HepG2 (cell line): ENCODE data around the gene FALEC. TPM values are rescaled to one million over a fixed set of nuclear protein-coding genes. Genes with fewer than 3 reads are reported as not detected.

Experiments used
- ATAC-seq: fragments of 200-7000 bp; cut with Tn5 transposase; 3 replicates; pipeline ENCODE4 v1.9.1; 2020; ENCODE audit warnings: mild to moderate bottlenecking, moderate library complexity
- BruUV-seq: library from RNA; stranded (reverse); fragments of 400-500 nt; replicated peaks from 2 replicates; lab custom pipeline; 2021; lab: Mats Ljungman, UMichigan
- CTCF ChIA-PET: fragments of 300-600 bp; formaldehyde crosslinking; extraction: SDS; loops from one replicate; lab custom pipeline; 2021; ENCODE audit warnings: low total read pairs, inconsistent platforms, low intra/inter-chr PET ratio; lab: Yijun Ruan, JAX
- POLR2A ChIA-PET: fragments of 350-600 bp; sonication (Branson Sonifier 250); formaldehyde crosslinking; loops from one replicate; lab custom pipeline; 2020; ENCODE audit warnings: antibody characterized with exemption, inconsistent platforms; lab: Yijun Ruan, JAX
- DNase-seq: peaks from one replicate; pipeline ENCODE4 v3.0.0-alpha.2; 2015; ENCODE audit warnings: low spot score
- FAIRE-seq: peaks from 3 replicates; lab custom pipeline; 2011; peaks lifted over from hg19 to GRCh38; lab: Jason Lieb, UNC
- H2AFZ ChIP-seq: one replicate; pipeline ENCODE4 v1.6.1; 2011; ENCODE audit warnings: low read length, inconsistent platforms
- H3K27ac ChIP-seq: fragments of 300-600 bp; 3 replicates; pipeline ENCODE4 v1.8.0; 2011; ENCODE audit warnings: mixed run types, mild to moderate bottlenecking, mixed read lengths, low read length, inconsistent platforms; ENCODE audit not compliant: insufficient read depth; ENCODE audit errors: extremely low read length
- H3K27me3 ChIP-seq, 2 experiments: fragments of 200-600 bp in 1 of 2; 2 replicates in 1 of 2; 3 replicates in 1 of 2; pipeline versions ENCODE4 v1.6.0 to v1.8.0; 2011; ENCODE audit warnings: low read length in 2 of 2, mild to moderate bottlenecking in 2 of 2, moderate library complexity in 2 of 2, inconsistent platforms in 1 of 2; ENCODE audit not compliant: insufficient read depth in 2 of 2, control insufficient read depth in 1 of 2
- H3K36me3 ChIP-seq, 2 experiments: fragments of 200-600 bp in 1 of 2; replicated peaks in 1 of 2; 2 replicates in 1 of 2; 3 replicates in 1 of 2; pipeline versions ENCODE4 v1.5.1 to v1.8.0; 2011; ENCODE audit warnings: low read length in 2 of 2, inconsistent platforms in 1 of 2; ENCODE audit not compliant: insufficient read depth in 2 of 2, control insufficient read depth in 1 of 2
- H3K4me1 ChIP-seq: 2 replicates; pipeline ENCODE4 v1.5.1; 2012; ENCODE audit warnings: low read length, inconsistent platforms; ENCODE audit not compliant: insufficient read depth
- H3K4me2 ChIP-seq: 2 replicates; pipeline ENCODE4 v1.6.0; 2011; ENCODE audit warnings: low read depth, low read length, inconsistent platforms
- H3K4me3 ChIP-seq, 3 experiments: fragments of 200-600 bp in 1 of 3; sonication (generic), shearing (Covaris generic) in 1 of 3; replicated peaks in 1 of 3; 2 replicates each; pipeline ENCODE4 v1.5.1; 2011 to 2016; ENCODE audit warnings: low read length in 3 of 3, inconsistent platforms in 2 of 3, low read depth in 2 of 3, mild to moderate bottlenecking in 2 of 3, control low read depth in 1 of 3, mixed read lengths in 1 of 3; ENCODE audit not compliant: insufficient read depth in 1 of 3
- H3K79me2 ChIP-seq: one replicate; pipeline ENCODE4 v1.6.1; 2011; ENCODE audit warnings: low read length, inconsistent platforms; ENCODE audit not compliant: insufficient read depth
- H3K9ac ChIP-seq: 2 replicates; pipeline ENCODE4 v1.6.0; 2011; ENCODE audit warnings: mild to moderate bottlenecking, low read depth, low read length, inconsistent platforms; ENCODE audit not compliant: insufficient read depth
- H3K9me3 ChIP-seq: 2 replicates; pipeline ENCODE4 v1.5.1; 2012; ENCODE audit warnings: mild to moderate bottlenecking, low read length
- H4K20me1 ChIP-seq: 2 replicates; pipeline ENCODE4 v1.6.0; 2011; ENCODE audit warnings: inconsistent platforms, mild to moderate bottlenecking, low read length, moderate library complexity; ENCODE audit not compliant: insufficient read depth
- AHR ChIP-seq: IDR thresholded peaks from 2 replicates; pipeline ENCODE4 v1.6.1; 2018; ENCODE audit warnings: missing genetic modification reagents, missing compliant biosample characterization
- CSRNP2 ChIP-seq: sonication (generic); formaldehyde crosslinking; conservative IDR thresholded peaks from 2 replicates; pipeline ENCODE4 v1.8.0; 2022; ENCODE audit warnings: low read depth, missing genetic modification reagents
- DBP ChIP-seq: sonication (generic); formaldehyde crosslinking; IDR thresholded peaks from 2 replicates; pipeline ENCODE4 v1.4.0; 2020; ENCODE audit warnings: missing genetic modification reagents; ENCODE audit errors: not compliant biosample characterization
- DMAP1 ChIP-seq: IDR thresholded peaks from 2 replicates; pipeline ENCODE4 v1.6.1; 2016
- FOXO1 ChIP-seq: sonication (generic); formaldehyde crosslinking; IDR thresholded peaks from 2 replicates; pipeline ENCODE4 v1.4.0; 2020; ENCODE audit warnings: missing genetic modification reagents
- MED13 ChIP-seq: sonication (generic); formaldehyde crosslinking; IDR thresholded peaks from 2 replicates; pipeline ENCODE4 v1.5.0; 2020; ENCODE audit warnings: missing genetic modification reagents
- NCOA2 ChIP-seq: sonication (generic); formaldehyde crosslinking; IDR thresholded peaks from 2 replicates; pipeline ENCODE4 v1.8.0; 2022; ENCODE audit warnings: inconsistent platforms
- SAP130 ChIP-seq: IDR thresholded peaks from 2 replicates; pipeline ENCODE4 v1.6.1; 2016; ENCODE audit warnings: low read depth
- SP4 ChIP-seq: sonication (generic); formaldehyde crosslinking; IDR thresholded peaks from 2 replicates; pipeline ENCODE4 v1.8.1; 2023; ENCODE audit warnings: mild to moderate bottlenecking, missing genetic modification reagents
- SPEN ChIP-seq: sonication (generic); formaldehyde crosslinking; IDR thresholded peaks from 2 replicates; pipeline ENCODE4 v1.5.1; 2020; ENCODE audit warnings: low read depth, mild to moderate bottlenecking, missing genetic modification reagents
- TBX2 ChIP-seq: sonication (generic); formaldehyde crosslinking; IDR thresholded peaks from 2 replicates; pipeline ENCODE4 v1.5.0; 2020; ENCODE audit warnings: missing genetic modification reagents, mild to moderate bottlenecking, borderline replicate concordance
- TFE3 ChIP-seq: IDR thresholded peaks from 2 replicates; pipeline ENCODE4 v1.6.1; 2016
- ZNF234 ChIP-seq: sonication (generic); formaldehyde crosslinking; conservative IDR thresholded peaks from 2 replicates; pipeline ENCODE4 v1.5.1; 2020; ENCODE audit warnings: mild to moderate bottlenecking, missing genetic modification reagents
- ZNF350 ChIP-seq: sonication (generic); formaldehyde crosslinking; IDR thresholded peaks from 2 replicates; pipeline ENCODE4 v1.4.0; 2020; ENCODE audit warnings: mild to moderate bottlenecking, low read depth, missing genetic modification reagents, borderline replicate concordance
- ZNF570 ChIP-seq: sonication (generic); formaldehyde crosslinking; IDR thresholded peaks from 2 replicates; pipeline ENCODE4 v1.4.0; 2020; ENCODE audit warnings: mild to moderate bottlenecking, missing genetic modification reagents, borderline replicate concordance
- ZNF691 ChIP-seq: sonication (generic); formaldehyde crosslinking; IDR thresholded peaks from 2 replicates; pipeline ENCODE4 v1.4.0; 2020; ENCODE audit warnings: missing genetic modification reagents, low read depth, mild to moderate bottlenecking, borderline replicate concordance
- ZNF784 ChIP-seq: sonication (generic); formaldehyde crosslinking; IDR thresholded peaks from 2 replicates; pipeline ENCODE4 v1.5.1; 2020; ENCODE audit warnings: missing genetic modification reagents, mild to moderate bottlenecking, borderline replicate concordance
- WGBS: methylation state at CpG from one replicate; pipeline ENCODE4 v1.1.6; 2017; ENCODE audit warnings: low lambda C conversion rate; 5-methylcytosine and 5-hydroxymethylcytosine counted together
- in situ Hi-C: cut with HindIII; loops from 2 replicates; pipeline ENCODE4 v1.10.0; 2017; ENCODE audit warnings: low pct_unique_long_range_greater_than_20kb; ENCODE audit not compliant: extremely low pct_ligation_motif_present
- intact Hi-C: fragments of 100-400 bp; cut with micrococcal nuclease; formaldehyde crosslinking; loops from one replicate; pipeline ENCODE4 v1.10.0; 2022; ENCODE audit not compliant: unreplicated experiment
- polyA plus RNA-seq, 8 experiments: library from polyadenylated mRNA; depleted of rRNA in 3 of 8; stranded (reverse) in 7 of 8; unstranded in 1 of 8; fragments of >200 nt; fragmentation: Illumina TruSeq in 4 of 8; extraction: Trizol in 4 of 8; gene quantifications; 2 replicates each; pipeline versions ENCODE4 v1.2.1 to v1.2.3, GENCODE V29; 2011 to 2016; ENCODE audit warnings: low read depth in 4 of 8, missing spikeins in 1 of 8, mixed read lengths in 1 of 8; ENCODE audit not compliant: insufficient read depth in 1 of 8
- total RNA-seq, 5 experiments: library from RNA; depleted of rRNA; stranded (reverse); fragments of >200 nt; fragmentation: Illumina TruSeq; extraction: Trizol; gene quantifications; 2 replicates each; pipeline ENCODE4 v1.2.3, GENCODE V29; 2016; ENCODE audit warnings: low read depth in 1 of 5

Gene FALEC
- total and polyA plus RNA-seq, 2 of the 13 experiments (the other 11 are each of a cell fraction or from before 2014, with no cell fraction given): 0.33 to 0.71 TPM

GRCh38 chr1:150559656-150560010 is 44.1 kb downstream of the FALEC start (continued):
- no peak for TF ChIP-seq CSRNP2 (CRISPR knock-in tag)
- TF ChIP-seq ZNF234 (CRISPR knock-in tag): no peak
- TF ChIP-seq ZNF350 (CRISPR knock-in tag): 0 out of 2 replicates have a peak, but pooled peaks have one; percentile 4
- no peak for TF ChIP-seq ZNF570 (CRISPR knock-in tag)
- TF ChIP-seq, all 625 proteins: peak for 3

GRCh38 chr1:150560011-150560438 is 44.5 kb downstream of the FALEC start:
- Histone ChIP-seq H3K4me1 (peaks cover 50% of the 10 kb centered on the region), H3K9me3 (no peaks in the 10 kb centered on the region), H3K9ac (no peak overlapping the region), H3K27me3 (no peaks in the 10 kb centered on the region), H3K4me3 (no peak overlapping the region), H3K4me2 (peak overlapping the region; percentile 99; the same call in 1 of the 2 replicates), H3K27ac (no peak overlapping the region), H3K79me2 (peaks cover 8% of the 10 kb centered on the region), H2AFZ (no peak overlapping the region), H3K36me3 (peaks cover 0 to 5% of the 10 kb centered on the region in 2 experiments; a peak in 2 of 5 replicates), H4K20me1 (no peaks in the 10 kb centered on the region)
- in situ Hi-C loops (loop anchor here (5.0 kb wide), 2 partner anchors 67 to 252 kb away; partner anchors contain the start of gene ENSA), intact Hi-C loops (loop anchor here (5.0 kb wide), 1 partner anchor 137 kb away; the partner anchor contains the start of gene GOLPH3L)
- CTCF ChIA-PET: interaction anchor here (1.7 to 2.3 kb wide), 3 partner anchors 62 to 95 kb away, joined by 7 to 20 read pairs (median 15); no protein-coding TSS in a partner anchor
- no TSS peak for BruUV-seq
- peak; percentile 40 for ATAC-seq
- POLR2A ChIA-PET: interaction anchor here (1.0 to 13.0 kb wide), 10 partner anchors 8 to 137 kb away, joined by 3 to 469 read pairs (median 8); partner anchors contain the start of genes ADAMTSL4, ENSA, GOLPH3L and MCL1
- 7% methylated on average over 4 of the region's 9 CpGs for WGBS
- DNase-seq: peak; percentile 67
- peak; percentile 80 for FAIRE-seq
- TF ChIP-seq TBX2 (CRISPR knock-in tag): no peak
- peak; percentile 48; the same call in 1 of the 2 replicates for TF ChIP-seq AHR
- TF ChIP-seq TFE3 (CRISPR knock-in tag): no peak
- peak; percentile 36; the same call in 1 of the 2 replicates for TF ChIP-seq SP4 (CRISPR knock-in tag)
- TF ChIP-seq DMAP1 (CRISPR knock-in tag): 0 out of 2 replicates have a peak, but pooled peaks have one; percentile 10
- TF ChIP-seq SPEN (CRISPR knock-in tag): peak; percentile 43; the same call in 1 of the 2 replicates
- no peak for TF ChIP-seq ZNF691 (CRISPR knock-in tag)
- no peak for TF ChIP-seq ZNF784 (CRISPR knock-in tag)
- 0 out of 2 replicates have a peak, but pooled peaks have one; percentile 24 for TF ChIP-seq NCOA2 (CRISPR knock-in tag)
- TF ChIP-seq MED13 (CRISPR knock-in tag): no peak
- peak; percentile 13; the same call in 1 of the 2 replicates for TF ChIP-seq FOXO1
- no peak for TF ChIP-seq DBP (CRISPR knock-in tag)
- 0 out of 2 replicates have a peak, but pooled peaks have one; percentile 22 for TF ChIP-seq SAP130 (CRISPR knock-in tag)
